ENCODE measurements around the gene FAM161A.

- TF ChIP-seq POLR2A (IDR thresholded peaks at IDR 0.05) (no peak), EP300 (IDR thresholded peaks at IDR 0.05) (no peak)
These were observed 33.9 kb upstream of the FAM161A start for GRCh38 chr2:61887717-61888266.

All from gastroesophageal sphincter (tissue), 2 donors.